Mammary epithelial cell (primary cell): ENCODE measurements around the gene DHX30.

ENCODE experiments used
- EZH2 ChIP-seq: IDR thresholded peaks from 2 replicates; pipeline ENCODE4 v1.6.1; 2012; ENCODE audit warnings: low read length, inconsistent platforms, borderline replicate concordance
- TF ChIP-seq, protein P1 (sequence below), 2 donors: IDR thresholded peaks in 1 of 2; conservative IDR thresholded peaks in 1 of 2; 2 replicates each; pipeline ENCODE4 v1.5.1; 2011 to 2012; ENCODE audit warnings: inconsistent platforms in 2 of 2, low read length in 2 of 2, mild to moderate bottlenecking in 2 of 2, control low read depth in 1 of 2, low read depth in 1 of 2; ENCODE audit not compliant: insufficient read depth in 1 of 2; ENCODE audit errors: extremely low read depth in 1 of 2

DNA sequence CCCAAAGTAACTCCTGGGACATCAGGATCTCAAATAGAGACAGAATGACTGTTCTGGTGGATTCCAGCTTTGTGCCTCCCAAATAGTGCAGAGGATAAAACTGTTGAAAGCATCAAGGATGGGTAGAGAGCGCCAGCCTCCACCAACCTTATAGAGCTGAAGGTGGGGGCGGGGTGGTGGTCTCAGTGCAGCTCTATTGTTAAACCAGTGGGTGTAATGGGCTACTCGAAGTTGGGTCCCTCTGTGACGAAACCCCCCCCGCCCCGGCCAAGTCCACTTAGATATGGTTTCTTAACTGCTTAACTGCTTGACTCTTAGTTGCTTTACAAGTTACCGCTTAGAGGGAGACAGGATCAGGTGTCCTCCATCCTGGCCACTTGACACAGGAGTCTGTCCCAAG lies 22.7 kb downstream of the DHX30 start:
- TF ChIP-seq, protein P1, sequence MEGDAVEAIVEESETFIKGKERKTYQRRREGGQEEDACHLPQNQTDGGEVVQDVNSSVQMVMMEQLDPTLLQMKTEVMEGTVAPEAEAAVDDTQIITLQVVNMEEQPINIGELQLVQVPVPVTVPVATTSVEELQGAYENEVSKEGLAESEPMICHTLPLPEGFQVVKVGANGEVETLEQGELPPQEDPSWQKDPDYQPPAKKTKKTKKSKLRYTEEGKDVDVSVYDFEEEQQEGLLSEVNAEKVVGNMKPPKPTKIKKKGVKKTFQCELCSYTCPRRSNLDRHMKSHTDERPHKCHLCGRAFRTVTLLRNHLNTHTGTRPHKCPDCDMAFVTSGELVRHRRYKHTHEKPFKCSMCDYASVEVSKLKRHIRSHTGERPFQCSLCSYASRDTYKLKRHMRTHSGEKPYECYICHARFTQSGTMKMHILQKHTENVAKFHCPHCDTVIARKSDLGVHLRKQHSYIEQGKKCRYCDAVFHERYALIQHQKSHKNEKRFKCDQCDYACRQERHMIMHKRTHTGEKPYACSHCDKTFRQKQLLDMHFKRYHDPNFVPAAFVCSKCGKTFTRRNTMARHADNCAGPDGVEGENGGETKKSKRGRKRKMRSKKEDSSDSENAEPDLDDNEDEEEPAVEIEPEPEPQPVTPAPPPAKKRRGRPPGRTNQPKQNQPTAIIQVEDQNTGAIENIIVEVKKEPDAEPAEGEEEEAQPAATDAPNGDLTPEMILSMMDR (conservative IDR thresholded peaks at IDR 0.05 in 1 of 2, IDR thresholded peaks at IDR 0.05 in 1 of 2; ENCODE audit: extremely low read depth in 1 of 2, insufficient read depth in 1 of 2, low read depth in 1 of 2, low read length in 2 of 2) = no peak
- TF ChIP-seq EZH2 = no peak
